Measurements from ENCODE around the gene SMOC2. TPM values are rescaled to one million over a fixed set of nuclear protein-coding genes. Genes with fewer than 3 reads are reported as not detected.

The SMOC2 gene
- total RNA-seq, 4 donors from 2014 or later, result 9.0 to 25.7 (median 15.2) TPM

DNA sequence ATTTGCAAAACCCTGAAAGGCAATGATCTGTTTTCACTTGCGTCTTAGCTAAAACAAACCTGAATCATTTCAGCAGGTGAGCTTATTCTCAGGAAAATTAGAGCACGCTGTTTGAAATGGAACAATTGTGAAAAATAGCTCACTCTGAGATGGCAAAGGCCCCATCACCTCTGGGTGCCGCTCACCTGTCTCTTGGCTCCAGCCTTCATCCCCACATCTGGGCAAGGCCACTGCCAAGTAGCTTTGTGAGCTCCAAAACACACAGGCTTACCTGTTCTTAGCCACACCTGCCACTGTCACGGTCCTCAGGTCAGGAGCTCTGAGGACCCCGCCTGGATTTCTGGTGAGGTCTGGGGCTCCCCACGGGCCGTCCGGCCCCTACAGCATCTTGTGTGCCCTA is 66.7 kb downstream of the SMOC2 start:
- TF ChIP-seq POLR2A (IDR thresholded peaks at IDR 0.05), result no peak
- TF ChIP-seq, protein P1, sequence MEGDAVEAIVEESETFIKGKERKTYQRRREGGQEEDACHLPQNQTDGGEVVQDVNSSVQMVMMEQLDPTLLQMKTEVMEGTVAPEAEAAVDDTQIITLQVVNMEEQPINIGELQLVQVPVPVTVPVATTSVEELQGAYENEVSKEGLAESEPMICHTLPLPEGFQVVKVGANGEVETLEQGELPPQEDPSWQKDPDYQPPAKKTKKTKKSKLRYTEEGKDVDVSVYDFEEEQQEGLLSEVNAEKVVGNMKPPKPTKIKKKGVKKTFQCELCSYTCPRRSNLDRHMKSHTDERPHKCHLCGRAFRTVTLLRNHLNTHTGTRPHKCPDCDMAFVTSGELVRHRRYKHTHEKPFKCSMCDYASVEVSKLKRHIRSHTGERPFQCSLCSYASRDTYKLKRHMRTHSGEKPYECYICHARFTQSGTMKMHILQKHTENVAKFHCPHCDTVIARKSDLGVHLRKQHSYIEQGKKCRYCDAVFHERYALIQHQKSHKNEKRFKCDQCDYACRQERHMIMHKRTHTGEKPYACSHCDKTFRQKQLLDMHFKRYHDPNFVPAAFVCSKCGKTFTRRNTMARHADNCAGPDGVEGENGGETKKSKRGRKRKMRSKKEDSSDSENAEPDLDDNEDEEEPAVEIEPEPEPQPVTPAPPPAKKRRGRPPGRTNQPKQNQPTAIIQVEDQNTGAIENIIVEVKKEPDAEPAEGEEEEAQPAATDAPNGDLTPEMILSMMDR (IDR thresholded peaks at IDR 0.05), result no peak
- Histone ChIP-seq H3K4me1 (peaks cover 0 to 9% of the 10 kb centered on the region in 2 donors), H3K36me3 (no peaks in the 10 kb centered on the region), H3K4me3 (replicated peaks in 1 of 3) (no peak overlapping the region), H3K9me3 (no peaks in the 10 kb centered on the region), H3K27ac (peak overlapping the region in 2 of 3 donors; percentile 2 to 36), H3K27me3 (no peaks in the 10 kb centered on the region)
- DNase-seq, result no peak
- WGBS, 2 donors, result 92 to 95% methylated on average over 8 of the region's 8 CpGs
- intact Hi-C loops (cut with DNase I), result no loop called here

DNA sequence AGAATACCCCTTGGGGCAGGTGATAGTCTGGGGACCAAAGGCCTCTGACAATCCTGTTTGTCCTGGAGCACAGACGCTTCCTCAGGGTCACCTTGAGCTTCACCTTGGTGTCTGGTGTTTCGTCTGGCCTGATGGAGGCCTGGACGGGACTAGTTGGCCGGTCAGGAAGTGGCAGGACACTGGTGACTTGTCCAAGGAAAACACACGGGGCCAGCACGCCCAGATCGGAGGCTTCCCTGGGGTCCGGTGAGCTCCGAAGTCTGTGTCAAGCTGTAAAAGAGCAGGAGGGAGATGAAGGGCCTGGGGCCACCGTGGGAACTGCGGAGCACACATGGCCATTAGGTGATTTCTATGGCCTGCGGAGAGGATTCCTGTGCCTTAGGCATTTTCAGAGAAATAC is 67.9 kb downstream of the SMOC2 start:
- peaks cover 0 to 9% of the 10 kb centered on the region in 2 donors for H3K4me1 ChIP-seq
- no peak overlapping the region for H3K27ac ChIP-seq
- no peak for TF ChIP-seq POLR2A (IDR thresholded peaks at IDR 0.05)
- TF ChIP-seq, protein P1 (IDR thresholded peaks at IDR 0.05), result no peak
- H3K36me3 ChIP-seq, result no peaks in the 10 kb centered on the region
- DNase-seq, result no peak
- no peak overlapping the region for H3K4me3 ChIP-seq (replicated peaks in 1 of 3)
- H3K9me3 ChIP-seq, result no peaks in the 10 kb centered on the region
- intact Hi-C loops (cut with DNase I), result no loop called here
- WGBS, 2 donors, result 88 to 93% methylated on average over 9 to 12 of the region's 12 CpGs
- H3K27me3 ChIP-seq, result no peaks in the 10 kb centered on the region

DNA sequence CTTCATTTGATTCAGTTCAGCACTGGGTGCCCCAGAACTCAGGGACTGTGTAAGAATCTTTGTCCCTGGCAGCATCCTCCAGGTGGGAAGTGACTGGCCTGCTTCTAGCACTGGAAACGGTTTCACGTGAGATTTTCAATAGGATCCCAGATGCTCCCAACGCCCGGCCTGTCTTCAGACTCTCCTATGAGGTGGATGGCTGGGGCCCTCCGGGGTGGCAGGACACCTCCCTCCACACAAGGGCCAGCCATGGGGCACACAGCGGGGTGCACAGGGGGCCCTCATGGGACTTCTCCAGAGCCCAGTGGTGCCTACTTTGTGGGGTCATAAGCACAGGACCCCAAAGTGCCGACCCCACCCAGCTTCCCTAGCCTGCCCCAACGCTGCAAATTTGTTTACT is 72.8 kb downstream of the SMOC2 start:
- 71 to 76% methylated on average over 7 to 8 of the region's 8 CpGs for WGBS, 2 donors
- Histone ChIP-seq H3K4me1 (peaks cover 11 to 16% of the 10 kb centered on the region in 2 donors), H3K27me3 (no peaks in the 10 kb centered on the region), H3K27ac (no peak overlapping the region), H3K9me3 (no peaks in the 10 kb centered on the region), H3K36me3 (no peaks in the 10 kb centered on the region), H3K4me3 (replicated peaks in 1 of 3) (no peak overlapping the region)
- intact Hi-C loops (cut with DNase I), result no loop called here
- no peak for DNase-seq
- no peak for TF ChIP-seq POLR2A (IDR thresholded peaks at IDR 0.05)
- TF ChIP-seq, protein P1 (IDR thresholded peaks at IDR 0.05), result no peak

DNA sequence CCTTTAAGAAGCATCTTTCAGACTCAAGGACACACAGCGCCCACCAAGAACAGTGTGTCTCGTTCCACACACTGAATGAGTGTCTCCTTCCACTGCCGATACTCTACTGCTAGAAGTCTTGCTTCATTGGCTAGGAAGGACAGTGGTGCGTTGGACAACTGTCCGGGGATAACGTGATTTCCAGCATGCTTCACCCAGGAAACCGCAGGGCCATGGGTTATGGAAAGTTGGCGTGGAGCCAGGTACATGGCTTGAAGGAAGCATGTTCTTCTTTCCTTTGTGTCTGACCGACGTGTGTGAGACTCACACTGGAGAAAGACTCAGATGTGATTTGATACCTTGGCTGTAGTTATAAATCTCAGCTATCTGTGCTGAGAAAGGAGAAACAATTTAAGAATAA is 73.2 kb downstream of the SMOC2 start:
- intact Hi-C loops (cut with DNase I), result no loop called here
- peak in 1 of 2 donors; percentile 21 for DNase-seq
- WGBS, 2 donors, result 58 to 62% methylated on average over 10 of the region's 10 CpGs

DNA sequence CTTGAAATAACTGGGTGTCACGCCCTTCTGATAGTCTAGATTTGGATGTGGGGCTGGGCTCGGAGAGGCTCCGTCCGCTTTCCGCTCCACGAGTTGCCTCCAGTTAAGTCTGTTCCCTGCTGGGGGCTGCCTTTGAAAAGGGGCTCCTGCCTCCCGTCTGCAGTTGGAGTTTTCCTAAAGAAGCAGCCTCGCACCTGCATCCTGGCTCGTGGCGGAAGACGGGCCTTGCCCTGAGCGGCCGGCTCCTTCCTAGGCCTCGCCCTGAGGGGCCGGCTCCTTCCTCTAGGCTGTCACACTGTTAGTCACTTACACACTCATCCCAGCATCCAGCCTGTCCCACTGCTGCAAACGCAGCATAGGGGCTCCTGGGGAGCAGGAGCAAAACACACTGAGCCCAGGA is 74.4 kb downstream of the SMOC2 start:
- no peak overlapping the region for H3K27ac ChIP-seq

More for the DNA sequence above, 73.2 kb downstream of the SMOC2 start:
- Histone ChIP-seq H3K27me3 (no peaks in the 10 kb centered on the region), H3K4me3 (replicated peaks in 1 of 3) (no peak overlapping the region), H3K9me3 (no peaks in the 10 kb centered on the region), H3K4me1 (peaks cover 11 to 16% of the 10 kb centered on the region in 2 donors), H3K27ac (no peak overlapping the region), H3K36me3 (no peaks in the 10 kb centered on the region)
- TF ChIP-seq, protein P1 (IDR thresholded peaks at IDR 0.05), result no peak
- TF ChIP-seq POLR2A (IDR thresholded peaks at IDR 0.05), result no peak

More for the DNA sequence above, 74.4 kb downstream of the SMOC2 start:
- no peak for TF ChIP-seq POLR2A (IDR thresholded peaks at IDR 0.05)
- TF ChIP-seq, protein P1 (IDR thresholded peaks at IDR 0.05), result no peak
- intact Hi-C loops (cut with DNase I), result no loop called here
- H3K4me3 ChIP-seq (replicated peaks in 1 of 3), result no peak overlapping the region
- WGBS, 2 donors, result 77 to 89% methylated on average over 13 to 16 of the region's 16 CpGs
- H3K4me1 ChIP-seq, result peaks cover 11 to 16% of the 10 kb centered on the region in 2 donors
- H3K27me3 ChIP-seq, result no peaks in the 10 kb centered on the region
- no peaks in the 10 kb centered on the region for H3K9me3 ChIP-seq
- no peak for DNase-seq
- H3K36me3 ChIP-seq, result no peaks in the 10 kb centered on the region

All from thyroid gland (tissue), 4 donors.